Upper lobe of right lung (tissue), 1 donor: ENCODE measurements around the gene TTI1. TPM values are rescaled to one million over a fixed set of nuclear protein-coding genes. Genes with fewer than 3 reads are reported as not detected.
"Not testable (repeated sequence)": the region's sequence is repeated elsewhere in the genome, so short reads cannot be mapped to it uniquely, and the experiment has no call there.

ENCODE experiments used
- ATAC-seq: fragments of 200-7000 bp; cut with Tn5 transposase; one replicate; pipeline ENCODE4 v1.9.1; 2020; ENCODE audit warnings: mild to moderate bottlenecking, moderate library complexity
- DNase-seq: peaks from one replicate; pipeline ENCODE4 v3.0.0-alpha.2; 2020
- H3K27ac ChIP-seq: fragments of 200-600 bp; one replicate; pipeline ENCODE4 v1.8.0; 2022
- H3K27me3 ChIP-seq: fragments of 200-600 bp; one replicate; pipeline ENCODE4 v1.8.0; 2022; ENCODE audit warnings: mild to moderate bottlenecking
- H3K36me3 ChIP-seq: fragments of 200-600 bp; one replicate; pipeline ENCODE4 v1.8.0; 2022
- H3K4me1 ChIP-seq: fragments of 200-600 bp; one replicate; pipeline ENCODE4 v1.8.0; 2022
- H3K4me3 ChIP-seq: fragments of 200-600 bp; one replicate; pipeline ENCODE4 v1.8.0; 2022; ENCODE audit warnings: mild to moderate bottlenecking
- H3K9me3 ChIP-seq: fragments of 200-600 bp; one replicate; pipeline ENCODE4 v1.8.0; 2022
- CTCF ChIP-seq: fragments of 200-600 bp; IDR thresholded peaks from one replicate; pipeline ENCODE4 v1.8.0; 2022; ENCODE audit warnings: antibody characterized with exemption
- intact Hi-C: fragments of 100-400 bp; cut with DNase I; formaldehyde crosslinking; loops from one replicate; pipeline ENCODE4 v1.11.0; 2022
- total RNA-seq: library from RNA; stranded (reverse); fragmentation: NEBNext Ultra II Directional; extraction: Animal tissue kit (Norgen Biotek cat#: 25700); gene quantifications from one replicate; pipeline ENCODE4 v1.2.1, GENCODE V29; 2021
- donor health status: DM: no; HTN: yes; CAD: no; lungs with severe emphysema.

TTI1 gene
- total RNA-seq, 1 donor from 2014 or later: 16.3 TPM

- Histone ChIP-seq H3K4me3 (no peak overlapping the region), H3K4me1 (no peaks in the 10 kb centered on the region), H3K36me3 (no peaks in the 10 kb centered on the region), H3K27me3 (no peaks in the 10 kb centered on the region), H3K27ac (no peak overlapping the region), H3K9me3 (no peaks in the 10 kb centered on the region)
- TF ChIP-seq CTCF: no peak
- no peak for ATAC-seq
- DNase-seq: no peak
- intact Hi-C loops: no loop called here
Observed at GRCh38 chr20:37968841-37969401, 64.3 kb downstream of the TTI1 start.

GRCh38 chr20:37963483-37963882 lies 69.8 kb downstream of the TTI1 start:
- H3K4me3 ChIP-seq, H3K9me3 ChIP-seq, DNase-seq, ATAC-seq, intact Hi-C loops, H3K27ac ChIP-seq, H3K27me3 ChIP-seq, H3K36me3 ChIP-seq, H3K4me1 ChIP-seq: not testable (repeated sequence)

GRCh38 chr20:37961066-37961465 lies 72.2 kb downstream of the TTI1 start:
- Histone ChIP-seq H3K4me3 (no peak overlapping the region), H3K27me3 (no peaks in the 10 kb centered on the region), H3K9me3 (no peaks in the 10 kb centered on the region), H3K27ac (no peak overlapping the region), H3K4me1 (no peaks in the 10 kb centered on the region), H3K36me3 (no peaks in the 10 kb centered on the region)
- intact Hi-C loops: no loop called here
- no peak for TF ChIP-seq CTCF
- ATAC-seq (no peak), DNase-seq (no peak)

- intact Hi-C loops: no loop called here
- DNase-seq: no peak
Observed at GRCh38 chr20:37958856-37959520, 74.3 kb downstream of the TTI1 start.

GRCh38 chr20:37956107-37956585 lies 77.1 kb downstream of the TTI1 start:
- Histone ChIP-seq H3K4me3 (no peak overlapping the region), H3K4me1 (no peaks in the 10 kb centered on the region), H3K36me3 (no peaks in the 10 kb centered on the region), H3K27ac (no peak overlapping the region), H3K27me3 (no peaks in the 10 kb centered on the region), H3K9me3 (no peaks in the 10 kb centered on the region)
- intact Hi-C loops: no loop called here
- no peak for TF ChIP-seq CTCF
- DNase-seq (no peak), ATAC-seq (no peak)

More at GRCh38 chr20:37958856-37959520, 74.3 kb downstream of the TTI1 start:
- Histone ChIP-seq H3K36me3 (no peaks in the 10 kb centered on the region), H3K4me3 (no peak overlapping the region), H3K27me3 (no peaks in the 10 kb centered on the region), H3K9me3 (no peaks in the 10 kb centered on the region), H3K4me1 (no peaks in the 10 kb centered on the region), H3K27ac (no peak overlapping the region)
- no peak for TF ChIP-seq CTCF
- no peak for ATAC-seq

- TF ChIP-seq CTCF: no peak
- ATAC-seq: no peak
Observed at GRCh38 chr20:37955511-37955910, 77.7 kb downstream of the TTI1 start.

More at GRCh38 chr20:37955511-37955910, 77.7 kb downstream of the TTI1 start:
- H3K27ac ChIP-seq: no peak overlapping the region
- intact Hi-C loops: no loop called here
- no peak for DNase-seq
- no peaks in the 10 kb centered on the region for H3K36me3 ChIP-seq
- H3K4me1 ChIP-seq: no peaks in the 10 kb centered on the region
- H3K27me3 ChIP-seq: no peaks in the 10 kb centered on the region
- H3K9me3 ChIP-seq: no peaks in the 10 kb centered on the region
- no peak overlapping the region for H3K4me3 ChIP-seq
